ENCODE data around the gene CDS2.

- no peak for TF ChIP-seq SNAI2 (CRISPR knock-in tag; IDR thresholded peaks at IDR 0.05)
- no peak for TF ChIP-seq ZC3H10 (CRISPR knock-in tag; IDR thresholded peaks at IDR 0.05)
- TF ChIP-seq ZNF70 (CRISPR knock-in tag; IDR thresholded peaks at IDR 0.05): no peak
- TF ChIP-seq PATZ1 (CRISPR knock-in tag; IDR thresholded peaks at IDR 0.05; ENCODE audit: borderline replicate concordance): no peak
- TF ChIP-seq CSRNP3 (CRISPR knock-in tag; IDR thresholded peaks at IDR 0.05): no peak
- no peak for TF ChIP-seq ZFP30 (CRISPR knock-in tag; IDR thresholded peaks at IDR 0.05)
- TF ChIP-seq BACH2 (CRISPR knock-in tag; IDR thresholded peaks at IDR 0.05; ENCODE audit: borderline replicate concordance): no peak
- TF ChIP-seq CREB5 (CRISPR knock-in tag; IDR thresholded peaks at IDR 0.05; ENCODE audit: low read depth): no peak
- no peak for TF ChIP-seq ARNTL (CRISPR knock-in tag; IDR thresholded peaks at IDR 0.05; ENCODE audit: borderline replicate concordance, low read depth)
- TF ChIP-seq ZFP3 (CRISPR knock-in tag; IDR thresholded peaks at IDR 0.05): no peak
Observed at GRCh38 chr20:5120185-5120476, 6.7 kb upstream of the CDS2 start.

Measured in SK-N-SH treated with all-trans-retinoic acid at 6 μM for 48 hours (cell line).